ENCODE measurements around the gene LHFPL5.

LHFPL5 gene

DNA sequence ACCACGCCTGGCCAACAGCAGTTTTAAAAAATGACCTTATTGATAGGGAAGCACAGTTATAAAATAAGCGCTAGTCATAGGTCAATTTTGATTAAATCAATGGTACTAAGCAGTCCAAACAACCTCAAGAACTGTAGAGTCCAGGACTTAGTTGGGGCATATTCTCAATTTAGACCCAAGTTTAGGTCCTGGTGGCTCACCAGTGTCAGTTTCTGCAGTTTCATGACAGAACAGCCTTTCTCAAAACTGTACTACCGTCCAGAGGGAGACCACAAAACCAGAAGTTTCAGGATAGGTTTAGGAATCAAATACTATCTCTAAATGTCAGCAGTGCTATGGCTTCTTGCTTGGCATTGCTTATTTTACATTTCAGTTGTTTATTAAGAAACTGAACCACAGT is 39.1 kb downstream of the LHFPL5 start:
- no peak for ATAC-seq (replicated peaks)
- DNase-seq, result no peak
- H3K27ac Mint-ChIP-seq, result peak overlapping the region in 1 of 2 donors; percentile 25
- H3K4me3 Mint-ChIP-seq, result no peak overlapping the region
- H3K27me3 Mint-ChIP-seq, result no peaks in the 10 kb centered on the region
- no peaks in the 10 kb centered on the region for H3K9me3 Mint-ChIP-seq
- H3K36me3 Mint-ChIP-seq (ENCODE audit: insufficient read depth), result peaks cover 22% of the 10 kb centered on the region
- no peaks in the 10 kb centered on the region for H3K4me1 Mint-ChIP-seq (ENCODE audit: low read depth in 2 of 2)

GRCh38 chr6:35850208-35850607 is 45.1 kb downstream of the LHFPL5 start:
- DNase-seq (no peak), ATAC-seq (replicated peaks) (no peak)
- Mint-ChIP-seq H3K27me3 (no peaks in the 10 kb centered on the region), H3K4me1 (ENCODE audit: low read depth in 2 of 2) (no peaks in the 10 kb centered on the region), H3K27ac (peak overlapping the region in 1 of 2 donors; percentile 42), H3K9me3 (no peaks in the 10 kb centered on the region), H3K4me3 (no peak overlapping the region), H3K36me3 (ENCODE audit: insufficient read depth) (peaks cover 18% of the 10 kb centered on the region)

- no peaks in the 10 kb centered on the region for H3K9me3 Mint-ChIP-seq
- H3K4me3 Mint-ChIP-seq, result no peak overlapping the region
- H3K27me3 Mint-ChIP-seq, result no peaks in the 10 kb centered on the region
- ATAC-seq (replicated peaks) (no peak), DNase-seq (no peak)
- peaks cover 11% of the 10 kb centered on the region for H3K36me3 Mint-ChIP-seq (ENCODE audit: insufficient read depth)
- no peaks in the 10 kb centered on the region for H3K4me1 Mint-ChIP-seq (ENCODE audit: low read depth in 2 of 2)
- H3K27ac Mint-ChIP-seq, result no peak overlapping the region
Measured at GRCh38 chr6:35852994-35853393, 47.8 kb downstream of the LHFPL5 start.

DNA sequence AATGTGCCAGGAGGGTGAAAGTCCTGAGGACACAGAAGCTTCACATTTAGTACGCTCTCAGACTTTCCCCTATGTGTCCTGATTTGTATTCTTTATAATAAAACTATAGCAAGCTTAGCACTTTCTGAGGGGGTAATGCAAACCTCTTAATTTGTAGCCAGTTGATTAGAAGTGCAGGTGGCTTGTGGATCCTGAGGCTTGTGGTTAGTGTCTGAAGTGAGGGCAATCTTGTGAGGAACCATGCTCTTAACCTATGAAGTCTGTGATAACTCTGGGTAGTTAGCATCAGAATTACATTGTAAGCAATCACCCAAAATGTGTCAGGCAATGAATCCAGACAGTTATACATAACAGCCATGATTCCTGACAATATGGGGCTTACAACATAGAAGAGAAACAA is 51.1 kb downstream of the LHFPL5 start:
- peaks cover 22% of the 10 kb centered on the region for H3K36me3 Mint-ChIP-seq (ENCODE audit: insufficient read depth)
- ATAC-seq (replicated peaks) (no peak), DNase-seq (no peak)
- no peak overlapping the region for H3K27ac Mint-ChIP-seq
- H3K9me3 Mint-ChIP-seq, result no peaks in the 10 kb centered on the region
- no peaks in the 10 kb centered on the region for H3K27me3 Mint-ChIP-seq
- no peaks in the 10 kb centered on the region for H3K4me1 Mint-ChIP-seq (ENCODE audit: low read depth in 2 of 2)
- no peak overlapping the region for H3K4me3 Mint-ChIP-seq

GRCh38 chr6:35857853-35858252 is 52.7 kb downstream of the LHFPL5 start:
- Mint-ChIP-seq H3K27ac (peak overlapping the region in 1 of 2 donors; percentile 23), H3K27me3 (no peaks in the 10 kb centered on the region), H3K4me3 (no peak overlapping the region), H3K9me3 (no peaks in the 10 kb centered on the region), H3K36me3 (ENCODE audit: insufficient read depth) (peaks cover 33% of the 10 kb centered on the region), H3K4me1 (ENCODE audit: low read depth in 2 of 2) (peaks cover 6 to 7% of the 10 kb centered on the region in 2 donors)
- no peak for DNase-seq
- no peak for ATAC-seq (replicated peaks)

DNA sequence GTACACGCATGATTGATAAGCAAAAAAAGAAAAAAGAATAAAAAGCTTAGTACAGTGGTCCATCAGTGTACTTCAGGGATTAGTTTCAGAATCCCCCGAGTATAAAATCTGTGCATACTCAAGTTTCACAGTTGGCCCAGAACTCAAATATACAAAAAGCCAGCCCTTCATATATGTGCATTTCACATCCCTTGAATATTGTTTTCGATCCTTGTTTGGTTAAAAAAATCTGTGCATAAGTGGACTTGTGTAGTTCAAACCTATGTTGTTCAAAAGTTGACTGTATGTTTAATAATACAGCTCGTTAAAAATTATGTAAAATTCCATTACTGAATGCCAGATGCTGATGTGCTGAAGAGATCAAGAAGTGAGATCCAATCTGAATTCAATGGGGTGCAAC is 54.2 kb downstream of the LHFPL5 start:
- Mint-ChIP-seq H3K27me3 (no peaks in the 10 kb centered on the region), H3K36me3 (ENCODE audit: insufficient read depth) (peaks cover 25% of the 10 kb centered on the region), H3K9me3 (no peaks in the 10 kb centered on the region), H3K27ac (no peak overlapping the region), H3K4me1 (ENCODE audit: low read depth in 2 of 2) (peaks cover 6 to 7% of the 10 kb centered on the region in 2 donors), H3K4me3 (no peak overlapping the region)
- ATAC-seq (replicated peaks) (no peak), DNase-seq (no peak)

Measured in effector memory CD8-positive, alpha-beta T cell (primary cell).